ENCODE data around the gene ARMC8.

Gene ARMC8

DNA sequence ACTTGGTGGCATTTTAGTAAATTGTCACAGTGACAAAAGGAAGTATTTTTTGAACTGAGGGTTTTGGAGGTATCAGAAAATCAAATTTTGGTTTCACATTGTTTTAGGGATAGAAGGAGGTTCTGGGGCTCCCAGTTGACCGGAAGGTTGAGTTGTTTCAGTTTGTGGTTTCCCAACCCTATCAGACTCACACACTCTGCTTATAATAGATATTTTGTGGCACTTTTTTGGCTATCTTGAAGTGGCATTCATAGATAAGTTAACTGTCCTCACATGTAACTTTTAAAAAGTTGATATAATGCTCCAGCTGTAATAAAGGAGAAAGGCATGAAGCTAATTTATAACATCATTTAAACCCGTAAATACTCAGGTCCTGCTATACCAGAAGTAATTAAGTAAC is 12.8 kb downstream of the ARMC8 start:
- DNase-seq, result no peak

DNA sequence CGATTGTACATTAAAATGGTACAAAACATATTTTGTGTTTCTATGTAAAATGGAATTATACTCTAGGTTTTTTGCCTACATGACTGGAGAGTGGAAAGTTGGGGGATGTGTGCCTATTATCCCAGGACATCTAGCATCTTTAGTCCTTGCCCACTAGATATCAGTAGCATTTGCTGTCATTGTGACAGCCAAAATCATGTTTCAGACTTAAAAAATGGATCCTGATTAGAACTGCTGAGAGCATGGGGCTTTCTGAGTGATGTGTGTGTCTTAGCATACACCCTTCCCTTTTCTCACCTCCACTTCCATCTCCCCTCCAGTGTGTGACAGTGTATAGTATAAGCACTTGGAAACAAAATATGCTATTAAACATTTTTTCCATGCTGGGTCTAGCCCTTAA is 13.3 kb downstream of the ARMC8 start:
- DNase-seq, result no peak

DNA sequence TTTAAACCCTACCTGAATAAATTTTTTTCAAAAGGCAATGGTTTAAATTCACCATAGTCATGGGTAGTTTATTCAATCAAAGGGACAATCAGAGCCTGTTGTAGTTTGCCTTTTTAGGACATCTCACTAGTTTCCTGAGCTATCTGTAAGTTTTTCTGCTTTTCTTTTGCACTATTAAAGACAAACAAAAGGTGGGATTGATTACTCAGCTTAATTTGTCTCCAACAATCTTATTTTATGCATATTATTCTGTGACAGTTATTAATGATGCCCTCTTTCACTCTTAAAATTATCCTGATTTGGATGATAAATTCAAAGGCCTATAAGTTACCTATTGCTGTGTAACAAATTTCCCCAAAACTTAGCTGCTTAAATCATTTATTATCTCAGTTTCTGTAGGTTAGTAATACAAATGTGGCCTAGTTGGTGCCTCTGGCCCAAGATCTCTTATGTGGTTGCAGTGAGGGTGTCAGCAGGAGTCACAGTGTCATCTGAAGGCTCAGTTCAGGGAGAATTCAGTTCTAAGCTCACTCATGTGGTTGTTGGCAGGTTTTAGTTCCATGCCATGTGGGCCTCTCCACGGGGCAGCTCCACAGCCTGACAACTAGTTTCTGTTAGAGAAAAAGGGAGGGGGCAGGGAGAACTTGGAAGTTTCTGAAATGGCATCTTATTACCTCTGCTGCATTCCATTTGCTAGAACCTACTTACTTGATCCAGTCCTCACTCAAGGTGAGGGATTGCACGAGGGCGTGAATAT is 16.0 kb downstream of the ARMC8 start:
- peak; percentile 30 for DNase-seq

DNA sequence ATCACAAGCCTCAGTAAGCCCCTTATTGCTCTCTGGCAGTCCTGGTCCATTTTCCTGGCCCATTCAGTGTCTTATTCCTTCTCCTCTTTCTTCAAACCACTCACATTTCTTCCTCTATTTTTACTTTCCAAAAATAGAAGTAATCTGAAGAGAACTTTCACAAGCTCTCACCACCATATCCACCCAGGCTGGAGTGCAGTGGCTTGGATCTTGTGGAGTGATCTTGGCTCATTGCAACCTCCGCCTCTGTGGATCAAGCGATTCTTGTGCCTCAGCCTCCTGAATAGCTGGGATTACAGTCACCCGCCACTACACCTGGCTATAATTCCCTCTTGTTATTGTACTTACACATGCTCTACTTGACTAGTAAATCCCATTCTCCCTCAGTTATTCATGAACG is 16.8 kb downstream of the ARMC8 start:
- DNase-seq, result no peak

DNA sequence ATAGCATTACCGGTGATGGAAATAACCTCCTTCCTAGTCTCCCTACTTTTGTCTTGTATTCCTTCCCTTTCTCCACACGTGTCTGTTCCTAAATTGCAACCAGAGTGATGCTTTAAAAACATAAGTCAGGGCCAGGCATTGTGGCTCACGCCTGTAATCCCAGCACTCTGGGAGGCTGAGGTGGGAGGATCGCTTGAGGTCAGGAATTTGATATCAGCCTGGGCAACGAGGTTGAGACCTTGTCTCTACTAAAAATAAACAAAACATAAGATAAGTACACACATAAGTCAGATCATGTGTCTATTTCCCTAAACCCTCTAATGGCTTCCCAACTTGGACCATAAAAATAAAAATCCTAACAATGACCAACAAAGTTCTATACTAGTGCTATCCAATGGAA is 18.4 kb downstream of the ARMC8 start:
- no peak for DNase-seq

DNA sequence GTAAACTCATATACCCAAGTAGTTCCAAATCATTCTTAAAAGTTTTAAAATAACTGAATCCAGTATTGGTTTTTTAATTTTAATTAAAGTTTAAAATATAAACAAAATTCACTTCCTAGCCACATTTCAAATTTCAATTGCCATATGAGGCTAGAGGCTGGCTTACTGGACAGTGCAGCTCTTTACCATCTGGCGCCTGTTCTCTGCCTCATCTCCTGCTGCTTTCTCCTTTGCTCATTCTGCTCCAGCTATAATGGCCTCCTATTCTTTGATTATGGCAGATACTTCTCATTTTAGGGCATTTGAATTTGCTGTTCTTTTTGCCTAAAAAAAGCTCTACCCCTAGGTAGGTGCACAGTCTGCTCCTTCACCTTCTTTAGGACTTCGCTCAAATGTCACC is 19.1 kb downstream of the ARMC8 start:
- DNase-seq, result peak; percentile 30

DNA sequence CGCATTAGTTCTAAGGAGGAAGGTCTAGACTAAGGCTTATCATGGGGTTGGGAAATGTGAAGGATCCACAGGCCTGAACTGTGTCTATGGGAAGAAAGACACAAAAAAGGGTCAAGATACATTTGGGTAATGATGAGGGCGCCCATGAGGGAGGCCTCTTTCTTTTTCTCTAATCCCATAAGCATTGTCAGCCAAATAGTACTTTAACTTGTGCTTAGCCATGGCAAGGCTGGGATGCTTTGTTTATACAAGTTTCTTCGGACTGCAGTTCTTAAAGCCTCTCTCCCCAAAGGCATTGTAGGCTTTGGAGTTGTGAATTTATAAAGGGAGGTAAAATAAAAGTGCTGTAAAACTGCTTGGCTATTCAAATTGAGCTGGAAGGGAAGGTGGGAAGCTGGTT is 23.4 kb downstream of the ARMC8 start:
- no peak for DNase-seq

GRCh38 chr3:138213398-138214085 is 26.4 kb downstream of the ARMC8 start:
- DNase-seq, result no peak

DNA sequence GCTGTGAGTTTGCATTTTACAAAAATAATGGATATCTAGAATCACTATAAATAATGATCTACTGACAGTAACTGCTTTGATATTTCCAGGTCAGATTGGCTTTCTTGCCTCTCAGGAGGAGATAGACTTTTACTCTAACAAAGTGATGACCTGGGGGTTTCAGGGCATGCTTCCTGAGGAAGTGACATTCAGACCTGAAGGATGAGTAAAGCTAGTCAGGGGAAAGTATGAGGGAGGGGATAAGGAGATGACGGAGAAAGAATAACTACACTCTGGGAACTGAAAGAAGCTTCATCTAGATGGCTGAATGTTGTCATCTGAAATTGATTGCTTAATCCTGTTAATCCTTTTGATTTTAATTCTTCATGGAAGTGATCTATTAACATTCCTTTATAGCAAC is 32.2 kb downstream of the ARMC8 start:
- no peak for DNase-seq

DNA sequence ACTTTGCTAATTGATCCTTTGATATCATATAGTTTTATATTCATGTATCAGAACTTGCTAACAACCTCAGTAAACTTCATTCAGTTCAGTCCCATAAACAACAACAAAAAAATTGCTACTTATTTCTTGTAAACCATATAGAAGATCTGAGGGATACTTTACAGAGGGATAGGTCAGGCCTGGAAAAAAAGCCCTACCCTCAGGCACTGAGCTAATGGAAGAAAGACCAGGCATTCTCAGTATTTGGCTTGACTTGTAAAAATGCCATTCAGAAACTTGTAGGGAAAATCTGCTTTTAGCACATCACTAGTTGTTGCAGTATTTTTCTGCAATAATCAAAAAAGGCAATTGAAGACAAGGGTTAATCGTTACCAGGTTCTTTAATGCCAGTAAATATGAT is 33.1 kb downstream of the ARMC8 start:
- DNase-seq, result no peak

DNA sequence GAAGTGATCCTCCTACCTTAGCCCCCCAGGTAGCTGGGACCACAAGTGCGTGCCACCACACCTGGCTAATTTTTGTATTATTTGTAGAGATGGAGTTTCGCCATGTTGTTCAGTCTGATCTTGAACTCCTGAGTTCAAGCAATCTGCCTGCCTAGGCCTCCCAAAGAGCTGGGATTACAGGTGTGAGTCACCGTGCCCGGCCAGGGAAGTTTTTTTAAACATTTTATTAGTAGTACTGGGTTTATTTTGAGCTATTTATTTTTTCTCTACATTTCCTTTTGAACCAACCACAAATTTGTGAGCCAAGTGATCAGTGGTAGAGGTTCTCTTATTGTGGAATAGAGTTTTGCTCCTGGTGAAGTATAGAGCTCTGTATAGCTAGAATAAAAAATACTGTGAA is 33.7 kb downstream of the ARMC8 start:
- no peak for DNase-seq

GRCh38 chr3:138222131-138222941 is 35.2 kb downstream of the ARMC8 start:
- DNase-seq, result no peak

GRCh38 chr3:138222942-138223287 is 35.8 kb downstream of the ARMC8 start:
- no peak for DNase-seq

DNA sequence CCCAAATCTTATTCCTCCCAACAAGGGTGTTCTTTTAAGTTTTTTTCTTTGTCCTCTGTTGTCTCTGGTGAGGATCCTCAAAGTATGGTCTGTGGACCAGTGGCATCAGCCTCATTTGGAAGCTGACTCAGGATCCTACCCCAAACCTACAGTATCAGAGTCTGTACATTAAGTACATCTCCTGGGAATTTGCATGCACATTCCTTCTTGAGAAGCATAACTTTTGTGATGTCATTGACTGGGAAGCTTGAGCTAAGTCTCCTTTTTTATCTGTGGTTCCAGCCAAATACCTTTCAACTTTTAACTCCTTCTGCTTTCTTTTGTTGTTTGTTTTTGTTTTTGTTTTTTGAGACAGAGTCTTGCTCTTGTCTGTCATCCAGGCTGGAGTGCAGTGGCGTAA is 40.5 kb downstream of the ARMC8 start:
- DNase-seq, result no peak

DNA sequence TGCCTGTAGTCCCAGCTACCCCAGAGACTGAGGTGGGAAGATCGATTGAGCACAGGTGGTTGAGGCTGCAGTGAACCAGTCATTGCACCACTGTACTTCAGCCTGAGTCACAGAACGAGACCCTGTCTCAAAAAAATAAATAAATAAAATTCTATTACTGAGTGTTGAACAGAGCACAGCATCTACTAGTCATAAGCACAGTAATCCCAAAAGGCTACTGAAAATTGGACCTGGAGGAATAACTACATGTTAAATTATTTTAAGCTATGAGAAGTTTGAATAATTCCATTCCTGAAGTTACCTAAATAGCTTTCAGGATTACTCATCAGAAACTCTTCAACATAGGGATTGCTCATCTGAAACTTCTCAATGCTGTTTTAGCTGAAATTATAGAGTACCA is 43.4 kb downstream of the ARMC8 start:
- no peak for DNase-seq

GRCh38 chr3:138232705-138233364 is 45.7 kb downstream of the ARMC8 start:
- DNase-seq, result no peak

DNA sequence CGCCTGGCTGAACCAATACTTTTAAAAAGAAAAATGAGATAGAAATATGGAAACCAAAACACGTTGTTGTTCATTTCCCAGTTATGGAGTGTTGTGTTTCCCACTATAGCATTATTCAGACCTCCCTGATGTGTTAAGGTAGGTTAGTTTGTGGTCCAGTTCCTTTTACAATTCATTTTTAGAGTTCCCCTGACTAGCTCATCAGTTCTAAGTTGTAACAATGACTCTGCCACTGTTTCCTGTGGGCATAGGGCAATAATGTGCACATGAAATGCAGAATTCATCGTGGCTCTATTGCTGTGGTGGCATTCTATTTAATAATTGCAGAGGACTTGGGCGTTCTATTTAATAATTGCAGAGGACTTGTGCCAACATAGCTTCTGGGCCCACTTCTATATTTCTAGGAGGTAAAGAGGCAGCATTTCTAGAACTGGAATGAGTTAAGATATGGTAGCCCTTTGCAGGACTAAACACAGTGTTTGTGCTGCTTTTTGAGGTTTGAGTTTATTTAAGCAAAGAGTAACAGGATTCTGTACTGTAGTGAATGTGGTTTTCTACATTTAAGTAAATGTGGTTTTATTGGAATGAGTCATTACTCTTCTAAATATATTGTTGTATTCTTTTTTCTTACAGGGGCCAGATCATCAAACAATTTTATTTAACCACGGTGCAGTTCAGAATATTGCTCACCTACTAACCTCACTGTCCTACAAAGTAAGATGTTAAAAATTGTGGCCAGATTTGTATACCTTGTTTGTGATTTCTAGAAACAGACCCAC is 47.5 kb downstream of the ARMC8 start:
- DNase-seq, result no peak

DNA sequence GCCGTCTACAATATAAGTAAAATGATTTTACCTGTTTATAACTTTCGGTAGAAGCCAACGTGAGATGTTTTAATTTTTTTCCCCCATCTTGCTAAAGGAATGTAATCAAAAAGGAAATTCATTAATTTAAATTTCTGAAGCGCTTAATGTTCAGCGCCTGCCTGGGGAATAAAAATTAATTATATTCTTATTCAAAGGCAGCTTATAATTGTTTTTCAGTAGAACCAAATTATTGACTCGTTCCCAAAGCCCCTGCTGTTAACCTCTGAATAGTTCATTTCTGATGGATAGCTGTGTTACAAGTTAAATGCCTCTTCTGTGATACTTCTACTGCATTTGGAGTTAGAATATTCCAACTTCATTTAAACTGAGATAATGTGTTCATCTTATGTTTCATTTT is 51.6 kb downstream of the ARMC8 start:
- no peak for DNase-seq

DNA sequence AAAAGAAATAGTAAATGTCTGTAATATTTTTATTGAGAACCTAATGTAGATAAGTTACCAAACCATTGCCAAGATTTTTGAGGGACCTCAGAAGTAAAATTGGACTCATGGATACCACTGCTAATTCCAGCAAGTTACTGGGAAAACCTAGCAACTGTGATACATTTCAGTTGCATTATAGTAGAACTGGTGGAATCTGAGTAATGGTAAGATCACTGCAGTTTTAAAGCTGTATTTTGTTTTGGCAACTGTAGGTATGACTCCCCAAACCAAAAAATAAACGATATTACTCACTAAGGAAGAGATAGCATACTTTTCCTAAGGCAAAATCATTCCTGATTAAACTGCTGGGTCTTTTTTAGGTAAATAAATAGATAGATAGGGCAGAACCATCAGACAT is 54.0 kb downstream of the ARMC8 start:
- DNase-seq, result no peak

DNA sequence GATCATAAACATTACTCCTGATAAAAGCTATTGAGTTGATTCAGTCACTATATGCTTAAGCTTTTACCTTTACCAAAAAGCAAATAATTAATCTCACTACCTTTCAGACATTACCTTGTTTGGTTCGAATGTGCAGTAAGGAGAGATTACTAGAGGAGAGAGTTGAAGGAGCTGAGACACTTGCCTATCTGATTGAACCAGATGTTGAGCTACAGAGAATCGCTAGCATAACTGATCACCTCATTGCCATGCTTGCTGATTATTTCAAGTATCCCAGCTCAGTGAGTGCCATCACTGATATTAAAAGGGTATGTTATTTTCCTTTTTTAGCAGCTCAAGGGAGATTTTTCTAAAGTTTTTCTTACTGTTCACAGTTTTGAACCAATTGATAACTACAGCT is 54.6 kb downstream of the ARMC8 start:
- DNase-seq, result no peak

- no peak for DNase-seq
Observed at GRCh38 chr3:138242466-138242865, 55.4 kb downstream of the ARMC8 start.

DNA sequence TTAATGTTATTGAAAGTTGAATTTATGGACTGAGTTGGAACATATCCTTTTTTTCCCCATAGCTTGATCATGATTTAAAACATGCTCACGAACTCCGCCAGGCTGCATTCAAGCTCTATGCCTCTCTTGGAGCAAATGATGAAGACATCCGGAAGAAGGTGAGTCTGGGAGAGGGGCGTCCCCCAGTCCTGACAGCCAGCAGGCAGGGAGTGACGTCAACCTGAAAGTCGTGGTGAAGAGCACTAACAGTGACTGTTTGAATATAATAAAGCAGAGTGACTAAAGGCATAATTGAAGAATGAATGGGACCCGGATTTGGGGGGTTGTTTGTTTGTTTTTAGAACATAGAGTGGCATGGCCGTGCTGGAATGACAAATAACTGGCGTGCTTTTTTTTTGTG is 57.9 kb downstream of the ARMC8 start:
- DNase-seq, result no peak

DNA sequence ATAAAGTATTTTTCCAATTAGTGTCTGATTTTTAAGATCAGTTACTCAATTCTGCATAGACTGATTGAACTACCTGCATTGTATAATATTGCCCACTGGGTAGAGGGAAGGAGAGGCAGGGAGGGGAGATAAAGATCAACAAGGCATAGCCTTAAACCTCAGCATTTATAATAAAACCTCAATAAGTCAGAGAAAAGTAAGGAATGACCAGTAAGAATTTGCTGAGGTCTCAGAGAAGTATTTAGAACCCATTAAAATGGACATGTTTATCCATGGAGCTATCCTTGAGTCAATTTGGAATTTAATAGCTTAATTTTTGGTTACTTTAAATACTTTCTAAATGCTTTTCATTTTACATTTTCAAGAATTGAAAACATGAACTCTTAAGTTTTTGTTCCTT is 62.5 kb downstream of the ARMC8 start:
- DNase-seq, result no peak
